ENCODE results near the gene NNAT. TPM values are rescaled to one million over a fixed set of nuclear protein-coding genes. Genes with fewer than 3 reads are reported as not detected.
A peak's percentile ranks its signal among the peaks of the same experiment; 100 is the strongest.
"Not testable (repeated sequence)": the region's sequence is repeated elsewhere in the genome, so short reads cannot be mapped to it uniquely, and the experiment has no call there.

Gene NNAT
- total and polyA plus RNA-seq, 2 experiments from 2014 or later, result 1.1 to 4.2 TPM

GRCh38 chr20:37552415-37552814 is 31.4 kb downstream of the NNAT start:
- H3K27me3 ChIP-seq, result no peaks in the 10 kb centered on the region
- no peaks in the 10 kb centered on the region for H3K4me1 ChIP-seq (ENCODE audit: low read depth)
- H3K27ac ChIP-seq, result no peak overlapping the region
- TF ChIP-seq, protein P1, sequence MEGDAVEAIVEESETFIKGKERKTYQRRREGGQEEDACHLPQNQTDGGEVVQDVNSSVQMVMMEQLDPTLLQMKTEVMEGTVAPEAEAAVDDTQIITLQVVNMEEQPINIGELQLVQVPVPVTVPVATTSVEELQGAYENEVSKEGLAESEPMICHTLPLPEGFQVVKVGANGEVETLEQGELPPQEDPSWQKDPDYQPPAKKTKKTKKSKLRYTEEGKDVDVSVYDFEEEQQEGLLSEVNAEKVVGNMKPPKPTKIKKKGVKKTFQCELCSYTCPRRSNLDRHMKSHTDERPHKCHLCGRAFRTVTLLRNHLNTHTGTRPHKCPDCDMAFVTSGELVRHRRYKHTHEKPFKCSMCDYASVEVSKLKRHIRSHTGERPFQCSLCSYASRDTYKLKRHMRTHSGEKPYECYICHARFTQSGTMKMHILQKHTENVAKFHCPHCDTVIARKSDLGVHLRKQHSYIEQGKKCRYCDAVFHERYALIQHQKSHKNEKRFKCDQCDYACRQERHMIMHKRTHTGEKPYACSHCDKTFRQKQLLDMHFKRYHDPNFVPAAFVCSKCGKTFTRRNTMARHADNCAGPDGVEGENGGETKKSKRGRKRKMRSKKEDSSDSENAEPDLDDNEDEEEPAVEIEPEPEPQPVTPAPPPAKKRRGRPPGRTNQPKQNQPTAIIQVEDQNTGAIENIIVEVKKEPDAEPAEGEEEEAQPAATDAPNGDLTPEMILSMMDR (IDR thresholded peaks at IDR 0.05; ENCODE audit: low read depth, low read length), result no peak
- no peaks in the 10 kb centered on the region for H3K36me3 ChIP-seq
- no peaks in the 10 kb centered on the region for H3K9me3 ChIP-seq (ENCODE audit: low read depth)
- no peak overlapping the region for H3K4me3 ChIP-seq
- DNase-seq (ENCODE audit: low read depth in 1 of 2, low spot score in 1 of 2), result peak in 1 of 2 donors; percentile 22

GRCh38 chr20:37554721-37555298 is 33.8 kb downstream of the NNAT start:
- H3K4me1 ChIP-seq (ENCODE audit: low read depth); H3K4me3 ChIP-seq; H3K36me3 ChIP-seq; H3K9me3 ChIP-seq (ENCODE audit: low read depth); H3K27ac ChIP-seq; DNase-seq (ENCODE audit: low read depth in 1 of 2, low spot score in 1 of 2); H3K27me3 ChIP-seq: not testable (repeated sequence)

- TF ChIP-seq, protein P1 (IDR thresholded peaks at IDR 0.05; ENCODE audit: low read depth, low read length), result no peak
- Histone ChIP-seq H3K36me3 (no peaks in the 10 kb centered on the region), H3K27me3 (no peaks in the 10 kb centered on the region), H3K4me3 (no peak overlapping the region), H3K4me1 (ENCODE audit: low read depth) (no peaks in the 10 kb centered on the region), H3K27ac (no peak overlapping the region), H3K9me3 (ENCODE audit: low read depth) (no peaks in the 10 kb centered on the region)
- no peak for DNase-seq (ENCODE audit: low read depth in 1 of 2, low spot score in 1 of 2)
Measured at GRCh38 chr20:37556538-37556937, 35.5 kb downstream of the NNAT start.

DNA sequence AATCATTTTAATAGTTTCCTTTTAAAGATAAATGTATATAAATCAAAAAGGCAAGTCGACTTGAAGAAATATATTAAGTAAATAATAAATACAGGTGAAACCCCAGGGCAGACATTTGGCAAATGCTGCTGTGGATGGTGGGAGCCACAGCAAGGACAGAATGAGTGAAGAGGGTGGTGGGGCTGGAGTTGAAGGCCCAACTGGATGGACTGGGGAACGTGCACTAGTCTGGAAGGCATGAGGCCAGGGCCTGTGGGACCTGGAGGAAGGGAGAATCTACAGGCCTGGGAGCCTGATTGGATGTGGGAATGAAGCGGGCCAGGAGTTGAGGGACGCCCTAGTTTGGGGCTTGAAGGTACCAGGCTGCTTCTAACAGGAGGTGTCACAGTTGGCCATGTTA is 37.3 kb downstream of the NNAT start:
- no peaks in the 10 kb centered on the region for H3K27me3 ChIP-seq
- DNase-seq (ENCODE audit: low read depth in 1 of 2, low spot score in 1 of 2), result no peak
- H3K9me3 ChIP-seq (ENCODE audit: low read depth), result no peaks in the 10 kb centered on the region
- H3K4me1 ChIP-seq (ENCODE audit: low read depth), result no peaks in the 10 kb centered on the region
- no peak overlapping the region for H3K27ac ChIP-seq
- no peaks in the 10 kb centered on the region for H3K36me3 ChIP-seq
- H3K4me3 ChIP-seq, result no peak overlapping the region
- TF ChIP-seq, protein P1 (IDR thresholded peaks at IDR 0.05; ENCODE audit: low read depth, low read length), result no peak

DNA sequence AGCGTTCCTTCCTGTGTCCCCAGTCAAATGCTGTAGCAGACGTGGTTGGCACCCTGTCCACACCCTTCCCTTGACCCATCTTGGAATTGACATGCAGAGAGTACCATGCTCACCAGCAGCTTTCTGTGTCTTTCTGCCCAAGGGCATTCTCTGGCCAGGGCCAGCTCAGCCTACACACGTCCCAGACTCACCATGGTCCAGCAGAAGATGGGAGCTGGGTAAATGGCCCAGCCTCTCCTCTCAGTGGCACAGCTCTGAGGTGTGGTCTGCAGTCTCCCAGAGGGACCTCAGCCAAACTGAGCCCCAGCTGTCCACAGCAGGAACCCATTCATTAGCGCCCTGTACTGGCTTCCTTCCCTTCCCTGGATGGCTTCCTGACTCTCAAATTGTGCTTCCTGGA is 37.7 kb downstream of the NNAT start:
- no peaks in the 10 kb centered on the region for H3K4me1 ChIP-seq (ENCODE audit: low read depth)
- H3K9me3 ChIP-seq (ENCODE audit: low read depth), result no peaks in the 10 kb centered on the region
- no peak overlapping the region for H3K4me3 ChIP-seq
- no peaks in the 10 kb centered on the region for H3K27me3 ChIP-seq
- no peak overlapping the region for H3K27ac ChIP-seq
- TF ChIP-seq, protein P1 (IDR thresholded peaks at IDR 0.05; ENCODE audit: low read depth, low read length), result no peak
- H3K36me3 ChIP-seq, result no peaks in the 10 kb centered on the region
- DNase-seq (ENCODE audit: low read depth in 1 of 2, low spot score in 1 of 2), result no peak

GRCh38 chr20:37559312-37560027 is 38.4 kb downstream of the NNAT start:
- Histone ChIP-seq H3K36me3 (no peaks in the 10 kb centered on the region), H3K27me3 (no peaks in the 10 kb centered on the region), H3K9me3 (ENCODE audit: low read depth) (no peaks in the 10 kb centered on the region), H3K4me3 (no peak overlapping the region), H3K27ac (no peak overlapping the region), H3K4me1 (ENCODE audit: low read depth) (no peaks in the 10 kb centered on the region)
- TF ChIP-seq, protein P1 (IDR thresholded peaks at IDR 0.05; ENCODE audit: low read depth, low read length), result no peak
- no peak for DNase-seq (ENCODE audit: low read depth in 1 of 2, low spot score in 1 of 2)
